RPMI8226 (cell line): ENCODE data around the gene PSMD1.
"Not testable (repeated sequence)": the region's sequence is repeated elsewhere in the genome, so short reads cannot be mapped to it uniquely, and the experiment has no call there.

Experiments used
- DNase-seq: peaks from one replicate; pipeline ENCODE4 v3.0.0-alpha.2; 2015

Gene PSMD1

DNA sequence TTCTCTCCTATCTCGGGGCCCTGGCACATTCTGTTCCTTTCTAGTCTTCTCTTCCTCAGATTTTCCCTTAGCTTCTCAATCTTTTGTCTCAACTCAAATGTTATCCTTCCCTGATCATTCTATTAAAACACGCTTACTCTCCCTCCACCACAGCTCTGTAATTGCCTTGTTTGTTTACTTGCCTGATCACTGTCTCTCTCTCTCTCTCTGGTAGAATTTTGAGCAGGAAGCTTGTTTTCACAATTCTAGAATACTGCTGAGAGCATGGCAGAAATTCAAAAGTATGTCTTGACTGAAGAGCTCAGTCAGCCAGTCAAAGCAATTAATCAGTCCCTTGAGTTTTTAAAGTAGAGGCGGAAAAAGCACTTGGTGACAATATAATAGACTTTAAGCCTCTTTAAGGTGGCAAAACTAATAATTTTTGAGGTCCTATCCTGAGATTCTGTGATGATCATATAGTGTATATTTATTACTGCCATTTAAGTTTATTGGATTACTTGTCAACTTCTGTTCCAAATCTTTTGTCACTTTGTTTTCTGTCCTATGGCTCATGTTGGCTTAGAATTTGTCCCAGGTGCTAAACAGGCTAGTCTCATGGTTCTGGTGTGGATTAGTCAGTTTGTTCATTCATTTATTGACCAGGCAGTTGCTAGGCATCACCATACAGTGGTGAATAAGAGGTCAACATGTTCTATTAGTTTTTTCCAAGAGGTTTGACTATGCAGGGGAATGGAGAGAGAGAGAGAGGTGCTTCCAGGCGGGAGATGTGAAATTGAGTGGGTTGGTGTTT, 2.3 kb downstream of the PSMD1 start:
- no peak for DNase-seq

DNA sequence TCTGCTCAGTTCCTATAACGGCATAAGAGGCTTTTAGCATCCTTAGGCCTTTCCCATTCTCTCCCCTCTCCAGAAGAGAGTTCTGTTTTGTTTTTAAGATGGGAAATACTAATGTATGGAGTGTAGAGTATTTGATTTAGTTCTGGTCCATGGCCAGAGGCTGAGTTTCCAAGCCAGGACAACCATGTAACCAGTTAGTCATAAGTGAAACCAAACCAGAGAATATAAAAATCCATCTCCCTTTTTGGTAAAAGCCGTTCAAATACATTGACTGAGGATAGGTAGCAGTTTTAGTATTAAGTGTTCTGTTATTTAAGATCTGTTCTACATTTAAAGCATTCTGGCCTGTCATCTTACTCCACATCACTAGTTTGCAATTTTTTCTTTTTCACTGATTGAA, 3.1 kb downstream of the PSMD1 start:
- DNase-seq: no peak

DNA sequence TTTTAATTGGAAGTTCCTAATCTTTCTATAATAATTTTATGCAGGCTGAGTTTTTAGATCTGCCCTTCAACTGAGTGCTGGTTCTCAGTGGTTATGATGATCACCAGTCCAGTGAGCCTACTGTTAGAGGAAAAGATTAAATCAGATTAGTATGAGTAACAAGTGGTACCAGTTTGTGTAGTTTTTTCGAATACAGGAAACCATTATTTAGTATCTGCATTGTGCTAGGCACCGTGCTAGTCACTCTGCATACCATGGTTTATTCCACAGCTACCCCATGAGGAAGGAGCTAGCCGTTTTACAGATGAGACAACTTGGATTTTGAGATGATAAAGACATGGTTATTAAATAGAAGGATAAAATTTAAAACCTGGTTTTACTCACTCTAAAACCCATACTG, 6.1 kb downstream of the PSMD1 start:
- DNase-seq: no peak

DNA sequence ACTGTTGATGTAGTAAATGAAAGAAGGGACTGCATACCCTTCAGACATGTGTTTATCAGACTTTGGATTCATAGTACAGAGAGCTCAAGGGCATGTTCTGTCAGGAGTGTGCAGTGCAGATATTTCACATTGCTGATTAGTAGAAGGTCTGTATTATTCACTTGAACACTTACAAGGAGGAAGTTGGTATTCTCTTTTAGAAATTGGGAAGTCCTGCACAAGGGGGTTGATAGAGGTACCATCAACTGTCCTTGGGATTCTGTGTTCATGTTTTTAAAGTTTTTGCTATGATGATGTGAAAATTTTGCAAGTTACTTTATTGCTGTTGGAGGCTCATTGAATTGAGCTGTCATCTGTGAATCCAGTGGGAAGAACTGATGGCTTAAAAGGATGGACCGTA, 6.7 kb downstream of the PSMD1 start:
- no peak for DNase-seq

DNA sequence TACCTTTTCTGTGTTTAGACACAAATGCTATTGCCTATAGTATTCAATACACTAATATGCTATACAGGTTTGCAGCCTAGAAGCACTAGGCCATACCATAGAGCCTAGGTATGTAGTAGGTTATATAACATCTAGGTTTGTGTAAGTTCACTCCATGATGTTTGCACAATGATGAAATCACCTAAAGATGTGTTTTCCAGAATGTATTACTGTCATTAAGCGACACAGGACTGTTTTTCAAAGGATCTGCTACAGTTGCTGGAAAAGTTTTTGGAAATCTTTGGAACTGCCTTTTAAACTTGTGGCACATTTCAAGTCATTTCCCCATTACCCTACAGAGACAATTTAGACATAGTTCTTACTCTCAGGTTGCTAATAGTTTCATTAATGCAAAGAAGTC, 9.3 kb downstream of the PSMD1 start:
- no peak for DNase-seq

DNA sequence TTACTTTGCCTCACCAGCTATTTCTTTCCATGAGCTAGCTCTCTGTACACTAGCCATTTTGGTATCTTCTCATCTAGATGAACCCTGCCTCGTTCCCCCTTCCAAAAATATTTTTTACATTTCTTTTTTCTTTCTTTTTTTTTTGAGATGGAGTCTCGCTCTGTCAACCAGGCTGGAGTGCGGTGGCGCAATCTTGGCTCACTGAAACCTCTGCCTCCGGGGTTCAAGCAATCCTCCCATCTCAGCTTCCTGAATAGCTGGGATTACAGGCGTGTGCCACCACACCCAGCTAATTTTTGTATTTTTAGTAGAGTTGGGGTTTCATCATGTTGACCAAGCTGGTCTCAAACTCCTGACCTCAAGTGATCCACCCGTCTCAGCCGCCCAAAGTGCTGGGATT, 10.9 kb downstream of the PSMD1 start:
- not testable (repeated sequence) for DNase-seq

DNA sequence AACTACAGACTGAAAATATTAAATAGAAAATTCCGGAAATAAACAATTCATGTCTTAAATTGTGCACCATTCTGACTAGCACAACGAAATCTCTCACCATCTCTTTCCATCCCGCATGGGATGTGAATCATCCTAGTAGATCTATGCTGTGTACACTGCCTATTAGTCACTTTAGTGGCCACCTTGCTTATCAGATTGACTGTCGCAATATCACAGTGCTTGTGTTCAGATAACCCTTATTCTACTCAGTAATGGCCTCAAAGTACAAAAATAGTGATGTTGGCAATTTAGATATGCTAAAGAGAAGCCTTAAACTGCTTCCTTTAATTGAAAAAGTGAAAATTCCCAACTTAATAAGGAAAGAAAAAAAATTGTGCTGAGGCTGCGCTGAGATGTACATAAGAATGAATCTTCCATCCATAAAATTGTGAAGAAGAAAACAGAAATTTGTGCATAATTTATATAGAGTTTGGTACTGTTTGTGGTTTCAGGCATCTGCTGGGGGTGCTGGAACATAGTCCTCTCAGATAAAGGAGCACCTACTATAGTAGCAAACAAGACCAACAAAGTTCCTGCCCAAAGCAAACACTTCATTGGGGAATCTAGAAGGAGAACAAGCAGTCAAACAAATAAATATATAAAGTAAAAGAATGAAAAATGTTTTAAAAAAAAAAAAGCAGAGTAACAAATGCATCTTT, 12.0 kb downstream of the PSMD1 start:
- DNase-seq: no peak

DNA sequence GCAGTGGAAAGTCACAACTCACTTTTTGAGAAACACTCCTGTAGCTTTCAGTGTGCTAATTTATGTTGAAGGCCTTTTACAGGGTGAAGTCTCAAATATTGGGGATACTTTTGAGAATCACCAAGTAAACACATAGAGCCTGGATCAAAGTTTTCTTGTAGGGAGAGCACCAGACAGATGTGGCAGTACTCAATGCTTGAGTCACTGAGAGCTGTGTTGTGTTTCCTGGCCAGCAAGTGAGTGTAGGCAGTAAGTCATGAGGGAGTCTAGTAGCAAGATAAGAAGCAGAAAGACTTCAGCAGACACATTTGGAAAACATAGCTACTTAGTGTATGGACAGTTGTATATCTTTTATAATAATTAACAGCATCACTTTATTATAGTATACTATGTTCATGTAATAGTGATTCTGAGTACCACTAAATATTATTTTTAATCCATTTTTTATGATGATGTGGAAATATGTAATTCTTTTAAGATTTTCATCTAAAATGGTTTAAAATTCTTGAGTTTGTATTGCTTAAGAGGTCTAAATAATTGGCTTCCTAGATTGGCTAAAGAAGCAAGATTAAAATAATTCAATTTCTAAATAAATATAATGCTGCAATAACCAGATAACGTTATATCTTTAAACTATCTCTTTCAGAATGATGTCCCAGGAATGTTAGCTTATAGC, 12.8 kb downstream of the PSMD1 start:
- no peak for DNase-seq

DNA sequence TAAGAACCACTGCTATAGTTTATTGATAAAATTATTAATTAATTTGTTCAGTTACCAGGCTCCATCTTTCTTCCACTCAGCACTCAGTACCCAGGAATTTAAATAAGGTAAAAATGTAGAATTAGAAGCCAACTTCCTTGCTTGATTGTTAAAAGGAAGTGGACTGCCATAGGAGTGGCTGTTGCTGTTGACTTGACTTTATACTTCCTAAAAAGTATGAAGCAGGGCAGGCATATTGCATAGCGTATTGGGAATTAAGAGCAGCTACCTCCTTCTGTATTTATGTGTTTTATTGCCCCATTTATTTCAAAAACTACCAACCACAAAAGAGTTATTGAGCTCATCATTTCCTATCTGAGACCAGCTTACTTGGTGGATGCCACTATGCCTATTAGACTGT, 27.9 kb downstream of the PSMD1 start:
- DNase-seq: no peak

DNA sequence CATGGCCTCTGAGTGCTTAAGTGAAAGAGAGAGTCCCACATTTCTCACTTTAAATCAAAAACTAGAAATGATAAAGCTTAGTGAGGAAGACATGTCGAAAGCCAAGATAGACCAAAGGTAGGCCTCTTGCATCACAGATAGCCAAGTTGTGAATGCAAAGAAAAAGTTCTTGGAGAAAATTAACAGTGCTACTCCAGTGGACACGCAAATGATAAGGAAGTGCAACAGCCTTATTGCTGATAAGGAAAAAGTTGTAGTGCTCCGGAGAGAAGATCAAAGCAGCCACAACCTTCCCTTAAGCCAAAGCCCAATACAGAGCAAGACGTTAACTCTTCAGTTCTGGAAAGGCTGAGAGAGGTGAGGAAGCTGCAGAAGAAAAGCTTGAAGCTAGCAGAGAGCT, 32.1 kb downstream of the PSMD1 start:
- DNase-seq: no peak

DNA sequence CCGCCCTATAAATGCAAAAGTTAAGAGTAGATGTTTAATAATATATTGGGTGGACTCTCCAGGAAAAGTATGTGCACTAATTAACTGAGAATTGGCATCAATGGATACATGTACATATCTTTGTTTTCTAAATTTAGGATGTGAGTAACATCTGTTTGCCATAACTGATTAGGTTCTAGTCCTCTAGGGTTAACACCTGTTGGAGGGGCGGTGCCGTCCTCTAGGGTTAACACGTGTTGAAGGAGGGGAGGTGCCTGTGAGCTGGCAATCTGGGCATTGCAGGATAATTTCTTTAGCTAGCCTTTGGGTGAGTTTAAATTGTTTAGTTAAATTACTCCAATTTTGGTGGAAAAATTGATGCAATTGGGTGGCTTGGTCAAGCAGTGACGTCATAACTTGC, 37.3 kb downstream of the PSMD1 start:
- no peak for DNase-seq

DNA sequence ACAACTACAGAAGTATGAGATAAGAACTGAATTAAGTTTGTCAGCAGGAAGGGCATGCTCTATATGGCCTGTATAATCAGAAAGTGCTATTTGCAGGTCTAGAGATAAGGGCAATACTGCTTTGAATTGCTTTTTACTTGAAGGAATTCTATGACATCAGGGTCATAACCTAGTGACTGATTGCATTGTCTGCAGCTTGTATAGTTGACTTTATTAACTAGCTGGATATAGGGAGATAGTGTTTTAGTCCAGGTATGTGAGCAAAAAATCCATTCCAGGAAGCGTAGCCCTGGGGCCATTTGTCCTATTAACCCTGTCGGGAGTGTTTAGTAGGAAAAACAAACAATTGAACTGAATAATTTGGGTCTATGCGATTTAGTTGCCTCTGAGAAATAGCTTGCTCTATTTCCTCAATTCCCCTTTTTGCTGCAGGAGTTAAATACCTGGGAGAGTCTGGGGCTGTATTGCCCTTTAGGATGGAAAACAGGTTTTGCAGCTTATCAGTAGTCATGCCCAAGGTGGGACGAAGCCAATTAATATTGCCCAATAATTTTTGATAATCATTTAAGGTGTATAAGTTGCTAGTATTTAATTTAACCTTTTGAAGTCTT, 38.2 kb downstream of the PSMD1 start:
- no peak for DNase-seq

DNA sequence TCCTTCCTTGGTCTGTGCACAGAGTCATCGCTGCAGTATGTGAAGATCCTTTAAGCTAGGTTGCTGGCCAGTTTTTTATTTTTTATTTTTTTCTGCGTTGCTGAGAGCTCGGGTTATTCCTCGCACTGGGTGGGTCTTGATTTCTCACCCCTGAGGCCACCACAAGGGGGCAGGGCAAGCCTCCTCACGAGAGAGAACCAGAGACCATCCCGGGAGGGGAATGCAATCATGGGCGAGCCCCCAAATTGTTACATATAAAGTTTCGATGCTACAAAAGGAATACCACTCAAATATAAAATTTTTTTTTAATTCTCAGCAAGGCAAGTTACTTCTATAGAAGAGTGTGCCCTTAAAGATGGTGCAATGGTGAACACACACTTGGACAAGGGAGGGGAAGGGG, 43.3 kb downstream of the PSMD1 start:
- no peak for DNase-seq

DNA sequence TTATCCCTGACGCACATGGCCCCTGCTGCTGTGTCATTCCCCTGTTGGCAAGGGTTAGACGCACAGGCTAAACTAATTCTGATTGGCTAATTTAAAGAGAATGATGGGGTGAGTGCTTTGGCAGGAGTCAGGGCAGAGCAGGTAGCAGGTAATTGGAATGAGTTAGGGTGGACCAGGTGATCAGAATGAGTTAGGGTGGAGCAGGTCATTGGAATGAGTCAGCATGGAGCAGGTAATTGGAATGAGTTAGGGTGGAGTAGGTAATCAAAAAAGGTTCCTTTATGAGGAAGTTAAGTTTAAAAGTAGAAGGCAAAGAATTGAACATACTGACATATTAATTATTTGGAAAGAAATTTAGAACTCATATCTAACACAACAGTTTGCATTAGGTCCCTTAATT, 43.7 kb downstream of the PSMD1 start:
- not testable (repeated sequence) for DNase-seq

DNA sequence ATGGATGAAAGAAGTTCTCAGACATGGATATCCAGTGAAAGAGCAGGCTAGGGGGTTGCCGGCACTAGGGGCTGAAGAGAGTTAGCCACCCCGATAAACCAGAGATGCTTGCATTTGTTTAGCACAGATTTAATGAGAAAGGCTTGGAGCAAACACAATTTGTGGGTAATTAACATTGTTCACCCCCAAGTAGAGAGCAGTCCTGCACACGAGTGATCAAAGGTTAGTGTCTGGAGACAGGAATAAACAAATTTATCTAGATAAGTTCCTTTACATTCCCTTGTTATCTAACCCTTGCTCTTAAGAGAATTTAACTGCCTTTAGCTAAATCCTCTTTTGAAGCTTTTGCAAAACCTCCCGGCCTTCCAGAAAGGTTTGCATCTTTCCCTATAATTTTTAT, 44.3 kb downstream of the PSMD1 start:
- no peak for DNase-seq

DNA sequence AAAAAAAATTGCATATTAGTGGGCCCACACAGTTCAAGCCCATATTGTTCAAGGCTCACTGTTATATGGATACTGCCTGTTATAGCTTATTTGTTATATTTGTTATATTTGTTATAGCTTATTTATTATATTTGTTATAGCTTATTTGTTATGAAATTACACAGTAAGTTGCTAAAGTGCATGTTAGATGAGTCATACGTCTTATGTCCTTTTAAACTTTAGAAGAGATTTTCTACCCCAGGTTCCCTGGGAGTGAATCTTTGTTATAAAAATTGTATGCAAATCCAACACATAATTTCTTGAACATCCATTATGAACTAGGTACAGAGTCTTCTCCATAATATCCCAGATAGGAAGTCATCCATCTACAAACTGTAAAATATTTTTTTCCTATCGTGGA, 46.1 kb downstream of the PSMD1 start:
- DNase-seq: no peak

DNA sequence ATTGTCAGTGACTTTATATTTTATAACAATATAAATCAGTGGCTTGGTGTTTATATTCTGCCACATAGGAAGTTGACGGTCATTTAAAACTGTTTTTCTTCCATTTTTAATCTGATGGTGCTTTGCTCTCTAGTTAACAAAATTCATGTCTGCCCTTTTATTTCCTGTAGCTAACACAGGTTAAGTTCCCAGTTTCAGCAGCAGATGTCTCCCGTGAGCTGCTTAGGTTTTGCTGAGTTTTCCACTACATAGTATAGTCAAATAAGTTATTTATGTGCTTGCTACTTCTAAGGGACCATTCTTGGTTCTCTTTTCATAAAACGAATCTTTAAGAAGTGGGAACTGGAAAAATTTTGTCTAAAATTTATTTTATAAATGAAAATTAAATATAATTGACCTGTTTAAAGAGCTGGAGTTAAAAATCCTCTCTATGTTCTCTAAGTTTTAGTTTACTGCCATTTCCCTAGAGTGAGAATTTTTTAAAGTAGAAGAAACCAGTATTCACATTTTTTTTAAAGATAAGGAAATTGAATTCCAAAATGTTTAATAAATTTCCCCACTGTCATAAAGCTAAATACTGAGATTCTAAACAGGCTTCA, 47.5 kb downstream of the PSMD1 start:
- peak; percentile 33 for DNase-seq

DNA sequence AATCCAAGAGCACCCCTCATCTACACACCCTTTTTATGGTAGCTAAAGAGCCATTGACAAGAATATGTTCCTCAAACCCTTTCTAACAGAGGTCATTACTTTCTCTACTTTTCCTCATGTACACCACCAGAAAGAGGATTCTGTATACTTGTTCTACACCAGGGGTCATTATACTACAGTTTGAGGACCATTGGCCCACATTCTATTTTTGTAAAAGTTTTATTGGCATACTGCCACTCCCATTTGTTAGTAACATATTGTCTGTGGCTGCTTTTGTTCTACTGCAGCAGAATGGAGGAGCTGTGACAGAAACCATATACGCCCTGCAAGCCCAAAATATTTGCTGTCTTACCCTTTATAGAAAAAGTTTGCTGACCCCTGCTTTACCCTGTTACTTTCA, 53.9 kb downstream of the PSMD1 start:
- peak; percentile 15 for DNase-seq

DNA sequence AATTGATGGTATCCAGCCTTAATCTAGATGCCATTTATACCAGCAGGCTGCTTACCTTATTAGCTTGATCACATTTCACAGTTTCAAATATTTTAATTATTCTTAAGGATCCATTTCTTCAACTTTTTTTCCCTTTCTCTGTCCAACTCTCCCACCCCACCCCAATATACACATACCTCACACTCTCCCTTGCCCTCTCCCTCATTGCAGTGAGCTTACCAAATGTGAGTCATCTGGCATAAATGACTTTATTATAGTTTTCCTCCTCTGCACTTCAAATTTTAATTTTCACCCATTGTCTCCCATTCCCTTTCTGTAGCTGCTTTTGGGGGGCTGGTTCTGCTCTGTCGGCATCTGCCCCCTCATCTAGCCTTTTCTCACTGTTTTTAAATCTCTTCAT, 55.3 kb downstream of the PSMD1 start:
- DNase-seq: no peak

DNA sequence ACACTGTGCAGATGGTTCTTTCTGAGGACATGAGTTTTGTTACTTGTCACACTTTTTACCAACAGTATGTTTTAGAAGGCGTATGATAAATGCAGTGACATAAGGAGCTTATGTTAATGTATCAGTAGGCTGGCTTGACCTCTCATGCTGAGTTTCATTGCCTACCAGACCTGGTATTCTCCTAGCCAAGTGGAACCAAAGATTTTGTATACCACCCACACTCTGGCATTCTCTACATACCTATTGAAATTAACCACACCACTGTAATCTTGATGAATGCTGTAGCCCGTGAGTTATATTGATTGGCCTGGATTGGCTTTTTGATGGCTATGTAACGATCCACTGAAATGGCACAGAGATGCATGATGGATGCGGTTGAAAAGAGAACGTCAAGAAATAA, 56.8 kb downstream of the PSMD1 start:
- no peak for DNase-seq

DNA sequence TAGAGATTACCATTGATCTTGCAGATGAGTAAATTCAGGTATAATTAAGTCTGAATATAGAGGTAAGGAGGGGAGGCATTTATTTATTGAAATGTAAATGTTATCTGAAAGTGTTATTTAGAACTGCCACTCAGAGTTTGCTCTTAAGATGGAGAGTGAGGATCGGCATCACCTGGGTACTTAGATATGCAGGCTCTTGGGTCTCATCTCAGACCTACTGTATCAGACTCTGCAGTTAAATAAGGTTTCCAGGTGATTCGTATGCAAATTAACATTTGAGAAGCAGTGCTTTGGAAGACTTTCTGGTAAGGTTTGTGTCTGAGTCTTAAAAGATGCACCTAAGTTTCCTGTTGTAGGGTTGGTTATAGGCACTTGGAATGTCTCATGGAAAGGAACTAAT, 59.0 kb downstream of the PSMD1 start:
- no peak for DNase-seq

DNA sequence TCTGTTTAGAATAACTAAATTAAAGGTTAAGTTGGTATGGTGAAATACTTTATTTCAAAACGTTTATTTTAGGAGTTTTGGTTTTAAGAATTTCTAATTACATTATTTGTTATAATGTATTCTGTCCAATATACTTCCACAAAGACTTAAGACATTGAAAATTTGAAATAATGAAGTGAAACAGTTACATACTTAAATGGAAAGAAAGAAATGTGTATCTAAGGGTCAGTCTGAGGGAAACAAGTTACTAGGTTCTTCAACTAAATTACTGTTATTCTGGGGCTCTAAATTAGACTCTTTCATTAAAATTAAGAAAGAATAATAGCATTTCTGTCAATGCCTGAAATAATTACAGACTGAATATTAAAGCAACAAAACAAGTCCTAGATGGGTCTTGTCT, 60.5 kb downstream of the PSMD1 start:
- DNase-seq: no peak

DNA sequence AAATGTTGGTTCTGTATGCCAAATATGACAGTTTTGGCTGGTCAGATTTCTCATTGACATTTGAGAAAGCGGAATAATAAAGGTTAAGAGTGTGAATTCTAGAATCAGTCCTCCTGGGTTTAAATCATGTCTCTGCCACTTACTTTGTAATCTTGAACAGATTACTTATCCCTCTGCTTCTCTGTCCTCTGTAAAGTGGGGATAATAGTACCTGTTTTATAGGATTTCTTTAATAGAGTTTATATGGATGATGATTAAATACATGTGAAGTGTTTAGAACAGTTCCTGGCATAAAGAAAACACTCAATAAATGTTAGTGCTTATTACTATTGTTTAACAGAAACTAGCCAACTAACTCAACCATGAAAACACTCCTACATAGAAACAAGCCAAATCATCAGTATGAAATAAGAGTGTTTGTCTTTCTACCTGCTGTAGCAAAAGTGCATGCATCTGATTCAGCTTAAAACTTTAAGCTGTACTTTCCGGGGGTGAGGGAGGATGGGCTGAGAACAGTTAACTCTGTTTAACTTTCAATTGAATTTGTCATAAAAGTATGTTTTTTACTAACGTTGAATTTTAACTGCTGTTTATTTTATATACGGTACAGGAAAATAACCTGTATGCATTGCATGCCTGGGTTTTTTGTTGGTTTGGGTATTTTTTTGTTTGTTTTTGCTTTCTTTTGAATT, 61.4 kb downstream of the PSMD1 start:
- DNase-seq: no peak
